OCI-LY7 (cell line): ENCODE results near the gene PRPSAP2. TPM values are rescaled to one million over a fixed set of nuclear protein-coding genes. Genes with fewer than 3 reads are reported as not detected.

Experiments
- BruUV-seq: library from RNA; stranded (reverse); fragments of 400-500 nt; replicated peaks from 2 replicates; lab custom pipeline; 2021; lab: Mats Ljungman, UMichigan
- CTCF ChIA-PET: fragments of 300-600 bp; sonication (Branson Sonifier 250); formaldehyde crosslinking; loops from one replicate; lab custom pipeline; 2022; ENCODE audit warnings: antibody characterized with exemption; ENCODE audit not compliant: unreplicated experiment; lab: Charles Lee
- POLR2A ChIA-PET: fragments of 300-600 bp; sonication (Branson Sonifier 250); formaldehyde crosslinking; loops from one replicate; lab custom pipeline; 2022; ENCODE audit warnings: antibody characterized with exemption; lab: Charles Lee
- DNase-seq: peaks from one replicate; pipeline ENCODE4 v3.0.0-alpha.2; 2015; ENCODE audit warnings: low spot score
- H2AFZ ChIP-seq: fragments of 200-600 bp; sonication (generic), shearing (Covaris generic); 2 replicates; pipeline ENCODE4 v1.6.1; 2014; ENCODE audit warnings: mild to moderate bottlenecking, antibody characterized with exemption, low read length, moderate library complexity
- H3K27ac ChIP-seq: fragments of 200-600 bp; sonication (generic); 2 replicates; pipeline ENCODE4 v1.5.1; 2014; ENCODE audit warnings: mixed run types, low read depth, mild to moderate bottlenecking, moderate library complexity, low read length, inconsistent platforms; ENCODE audit not compliant: poor library complexity, severe bottlenecking
- H3K36me3 ChIP-seq: fragments of 200-600 bp; sonication (generic); 2 replicates; pipeline ENCODE4 v1.6.1; 2014; ENCODE audit warnings: mild to moderate bottlenecking, antibody characterized with exemption, low read length, moderate library complexity, mixed read lengths; ENCODE audit not compliant: insufficient read depth
- H3K4me1 ChIP-seq: fragments of 200-600 bp; sonication (generic); 2 replicates; pipeline ENCODE4 v1.5.1; 2014; ENCODE audit warnings: mild to moderate bottlenecking, low read length; ENCODE audit not compliant: insufficient read depth, poor library complexity, severe bottlenecking
- H3K4me2 ChIP-seq: fragments of 200-600 bp; sonication (generic); 2 replicates; pipeline ENCODE4 v1.6.1; 2014; ENCODE audit warnings: mild to moderate bottlenecking, low read length
- H3K4me3 ChIP-seq: fragments of 200-600 bp; sonication (generic); 2 replicates; pipeline ENCODE4 v1.5.1; 2014; ENCODE audit warnings: mild to moderate bottlenecking, low read depth, low read length; ENCODE audit not compliant: poor library complexity, severe bottlenecking
- H3K79me2 ChIP-seq: fragments of 200-600 bp; sonication (generic); 2 replicates; pipeline ENCODE4 v1.6.1; 2016; ENCODE audit warnings: low read depth, mild to moderate bottlenecking, low read length, moderate library complexity, mixed read lengths; ENCODE audit not compliant: insufficient read depth
- H3K9me2 ChIP-seq: fragments of 200-600 bp; sonication (generic); 2 replicates; pipeline ENCODE4 v1.6.1; 2016; ENCODE audit warnings: mild to moderate bottlenecking, low read length, mixed read lengths; ENCODE audit not compliant: insufficient read depth
- H3K9me3 ChIP-seq: fragments of 200-600 bp; sonication (generic); 2 replicates; pipeline ENCODE4 v1.6.1; 2014; ENCODE audit warnings: mild to moderate bottlenecking, mixed run types, low read length, mixed read lengths
- H4K20me1 ChIP-seq: fragments of 200-600 bp; sonication (generic); 2 replicates; pipeline ENCODE4 v1.6.1; 2014; ENCODE audit warnings: mild to moderate bottlenecking, antibody characterized with exemption, low read length, moderate library complexity, mixed read lengths; ENCODE audit not compliant: insufficient read depth
- EZH2phosphoT487 ChIP-seq: fragments of 200-600 bp; sonication (generic); IDR thresholded peaks from 2 replicates; pipeline ENCODE4 v1.6.1; 2018; ENCODE audit warnings: low read depth, borderline replicate concordance, mild to moderate bottlenecking, mixed run types, antibody characterized with exemption, low read length, moderate library complexity, mixed read lengths
- intact Hi-C: fragments of 100-400 bp; cut with micrococcal nuclease; formaldehyde crosslinking; loops from one replicate; pipeline ENCODE4 v1.10.0; 2022; ENCODE audit not compliant: unreplicated experiment
- total RNA-seq, 2 experiments: library from RNA; depleted of rRNA in 1 of 2; stranded (reverse); fragments of >200 nt in 1 of 2; shearing (Covaris generic) in 1 of 2; gene quantifications; 2 replicates each; pipeline ENCODE4 v1.2.3, GENCODE V29; 2014 to 2022
- TF ChIP-seq, protein P1 (sequence below): fragments of 200-600 bp; sonication (generic); conservative IDR thresholded peaks from 2 replicates; pipeline ENCODE4 v1.5.1; 2014; ENCODE audit warnings: mild to moderate bottlenecking, antibody characterized with exemption, low read length, moderate library complexity, mixed read lengths

Gene PRPSAP2
- total RNA-seq, 2 experiments from 2014 or later, result 59.3 to 90.2 TPM

DNA sequence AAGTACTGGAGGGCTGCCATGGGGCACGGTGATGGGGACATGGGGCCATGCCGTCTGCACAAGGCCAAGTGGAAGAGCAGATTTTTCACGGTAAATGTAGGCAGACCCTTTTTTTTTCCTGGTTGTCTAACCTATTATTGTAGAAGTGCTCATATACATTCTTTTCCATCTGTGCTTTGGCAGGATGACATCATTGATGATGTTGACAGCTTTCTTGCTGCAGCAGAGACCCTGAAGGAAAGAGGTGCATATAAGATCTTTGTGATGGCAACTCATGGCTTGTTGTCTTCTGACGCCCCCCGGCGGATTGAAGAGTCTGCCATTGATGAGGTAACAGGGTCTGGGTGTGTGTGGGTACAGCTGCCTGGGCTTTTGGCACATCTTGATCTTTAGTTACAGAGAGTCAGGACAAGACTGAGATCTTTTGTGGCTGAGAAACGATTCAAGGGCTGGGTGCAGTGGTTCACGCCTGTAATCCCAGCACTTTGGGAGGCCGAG, 70.7 kb downstream of the PRPSAP2 start:
- no peaks in the 10 kb centered on the region for H3K9me2 ChIP-seq

DNA sequence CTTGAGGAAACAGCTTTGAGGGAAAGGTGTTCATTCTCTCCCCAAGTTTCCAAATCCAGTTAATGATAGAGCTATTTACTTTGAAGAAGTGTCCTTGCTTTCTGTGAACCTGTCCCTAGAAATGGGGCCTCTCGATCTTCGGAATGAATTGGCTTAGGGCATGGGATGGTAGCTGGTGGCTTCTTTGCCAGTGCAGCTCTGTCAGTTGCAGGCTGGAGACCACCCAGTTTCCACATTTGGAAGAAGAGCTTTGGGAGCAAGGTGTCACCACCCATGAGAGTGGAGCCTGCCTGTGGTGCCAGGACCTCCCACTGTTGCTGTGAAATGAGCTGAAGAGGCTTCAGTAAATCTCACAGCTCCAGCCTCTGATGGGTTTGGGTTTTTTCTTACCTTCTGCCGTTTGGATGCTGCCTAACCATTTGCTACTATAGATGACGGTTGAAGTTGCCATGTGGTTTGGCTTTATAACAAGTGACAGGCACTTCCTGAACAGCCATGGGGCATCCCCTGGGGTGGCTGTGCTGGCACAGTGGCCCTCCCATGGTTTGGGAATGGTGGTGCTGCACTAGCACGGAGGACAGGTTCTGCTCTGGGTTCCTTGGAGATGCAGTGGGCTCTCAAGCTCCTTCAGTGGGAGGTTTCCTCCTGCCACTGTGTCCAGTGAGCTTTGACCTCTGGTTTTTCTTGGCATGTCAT, 74.6 kb downstream of the PRPSAP2 start:
- ChIA-PET POLR2A (interaction anchor here (1.1 kb wide), 1 partner anchor 11 kb away, joined by 3 read pairs; no protein-coding TSS in a partner anchor), CTCF (no interaction called here)
- no peak for DNase-seq
- H2AFZ ChIP-seq, result no peak overlapping the region
- no peaks in the 10 kb centered on the region for H4K20me1 ChIP-seq
- no TSS peak for BruUV-seq
- H3K4me2 ChIP-seq, result no peak overlapping the region
- TF ChIP-seq, protein P1, sequence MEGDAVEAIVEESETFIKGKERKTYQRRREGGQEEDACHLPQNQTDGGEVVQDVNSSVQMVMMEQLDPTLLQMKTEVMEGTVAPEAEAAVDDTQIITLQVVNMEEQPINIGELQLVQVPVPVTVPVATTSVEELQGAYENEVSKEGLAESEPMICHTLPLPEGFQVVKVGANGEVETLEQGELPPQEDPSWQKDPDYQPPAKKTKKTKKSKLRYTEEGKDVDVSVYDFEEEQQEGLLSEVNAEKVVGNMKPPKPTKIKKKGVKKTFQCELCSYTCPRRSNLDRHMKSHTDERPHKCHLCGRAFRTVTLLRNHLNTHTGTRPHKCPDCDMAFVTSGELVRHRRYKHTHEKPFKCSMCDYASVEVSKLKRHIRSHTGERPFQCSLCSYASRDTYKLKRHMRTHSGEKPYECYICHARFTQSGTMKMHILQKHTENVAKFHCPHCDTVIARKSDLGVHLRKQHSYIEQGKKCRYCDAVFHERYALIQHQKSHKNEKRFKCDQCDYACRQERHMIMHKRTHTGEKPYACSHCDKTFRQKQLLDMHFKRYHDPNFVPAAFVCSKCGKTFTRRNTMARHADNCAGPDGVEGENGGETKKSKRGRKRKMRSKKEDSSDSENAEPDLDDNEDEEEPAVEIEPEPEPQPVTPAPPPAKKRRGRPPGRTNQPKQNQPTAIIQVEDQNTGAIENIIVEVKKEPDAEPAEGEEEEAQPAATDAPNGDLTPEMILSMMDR, result no peak
- TF ChIP-seq EZH2phosphoT487, result no peak
- peaks cover 40% of the 10 kb centered on the region for H3K36me3 ChIP-seq
- no peak overlapping the region for H3K27ac ChIP-seq
- intact Hi-C loops, result loop anchor here (10.0 kb wide), 1 partner anchor 72 kb away; the partner anchor contains the start of gene FAM83G
- no peaks in the 10 kb centered on the region for H3K79me2 ChIP-seq
- H3K9me2 ChIP-seq, result no peaks in the 10 kb centered on the region
- H3K4me1 ChIP-seq, result no peaks in the 10 kb centered on the region
- no peaks in the 10 kb centered on the region for H3K9me3 ChIP-seq
- H3K4me3 ChIP-seq, result no peak overlapping the region

More for the DNA sequence above, 70.7 kb downstream of the PRPSAP2 start:
- ChIA-PET CTCF (no interaction called here), POLR2A (interaction anchor here (1.1 kb wide), 1 partner anchor 46 kb away, joined by 4 read pairs; no protein-coding TSS in a partner anchor)
- TF ChIP-seq, protein P1, result no peak
- TF ChIP-seq EZH2phosphoT487, result no peak
- H2AFZ ChIP-seq, result no peak overlapping the region
- no peak overlapping the region for H3K4me3 ChIP-seq
- peaks cover 20% of the 10 kb centered on the region for H3K4me1 ChIP-seq
- no peaks in the 10 kb centered on the region for H4K20me1 ChIP-seq
- H3K36me3 ChIP-seq, result peaks cover 72% of the 10 kb centered on the region
- intact Hi-C loops, result no loop called here
- no peak for DNase-seq
- H3K79me2 ChIP-seq, result peaks cover 2% of the 10 kb centered on the region; the same call in 1 of the 2 replicates
- no peak overlapping the region for H3K4me2 ChIP-seq
- no TSS peak for BruUV-seq
- H3K27ac ChIP-seq, result no peak overlapping the region
- H3K9me3 ChIP-seq, result no peaks in the 10 kb centered on the region
